ENCODE measurements around the gene KAT6B. TPM values are rescaled to one million over a fixed set of nuclear protein-coding genes. Genes with fewer than 3 reads are reported as not detected.

KAT6B gene
- total RNA-seq, 1 experiment from 2014 or later: 21.8 TPM

GRCh38 chr10:75032119-75032518 is 205.7 kb downstream of the KAT6B start:
- POLR2A ChIA-PET (ENCODE audit: low non-redundant PET): no interaction called here
- no peaks in the 10 kb centered on the region for H3K27me3 ChIP-seq (replicated peaks; ENCODE audit: insufficient read depth, low read depth, low read length, poor library complexity)
- DNase-seq (ENCODE audit: low spot score): no peak
- BruUV-seq (replicated peaks): no TSS peak
- no peaks in the 10 kb centered on the region for H3K36me3 ChIP-seq (ENCODE audit: insufficient read depth, low read length, poor library complexity, severe bottlenecking)
- H3K27ac ChIP-seq (ENCODE audit: low read depth, low read length, poor library complexity, severe bottlenecking): no peak overlapping the region
- no peaks in the 10 kb centered on the region for H3K4me1 ChIP-seq (ENCODE audit: insufficient read depth, low read length, poor library complexity, severe bottlenecking)
- H3K4me3 ChIP-seq (ENCODE audit: low read depth, low read length, poor library complexity, severe bottlenecking): no peak overlapping the region
- intact Hi-C loops (cut with micrococcal nuclease; ENCODE audit: unreplicated experiment): no loop called here
- CTCF ChIA-PET: no interaction called here
- no peaks in the 10 kb centered on the region for H3K9me3 ChIP-seq (ENCODE audit: low read depth, low read length, poor library complexity, severe bottlenecking)
- TF ChIP-seq CTCF (conservative IDR thresholded peaks at IDR 0.05; ENCODE audit: low read depth, low read length) (no peak), EZH2 (IDR thresholded peaks at IDR 0.05; ENCODE audit: borderline replicate concordance, low read depth, low read length, poor library complexity, severe bottlenecking) (no peak)

GRCh38 chr10:75032813-75033212 is 206.4 kb downstream of the KAT6B start:
- ChIA-PET CTCF (no interaction called here), POLR2A (ENCODE audit: low non-redundant PET) (no interaction called here)
- no peaks in the 10 kb centered on the region for H3K27me3 ChIP-seq (replicated peaks; ENCODE audit: insufficient read depth, low read depth, low read length, poor library complexity)
- no TSS peak for BruUV-seq (replicated peaks)
- intact Hi-C loops (cut with micrococcal nuclease; ENCODE audit: unreplicated experiment): no loop called here
- no peak for TF ChIP-seq CTCF (conservative IDR thresholded peaks at IDR 0.05; ENCODE audit: low read depth, low read length)
- no peak for TF ChIP-seq EZH2 (IDR thresholded peaks at IDR 0.05; ENCODE audit: borderline replicate concordance, low read depth, low read length, poor library complexity, severe bottlenecking)
- H3K9me3 ChIP-seq (ENCODE audit: low read depth, low read length, poor library complexity, severe bottlenecking): no peaks in the 10 kb centered on the region
- H3K4me1 ChIP-seq (ENCODE audit: insufficient read depth, low read length, poor library complexity, severe bottlenecking): no peaks in the 10 kb centered on the region
- no peak overlapping the region for H3K27ac ChIP-seq (ENCODE audit: low read depth, low read length, poor library complexity, severe bottlenecking)
- H3K4me3 ChIP-seq (ENCODE audit: low read depth, low read length, poor library complexity, severe bottlenecking): no peak overlapping the region
- no peaks in the 10 kb centered on the region for H3K36me3 ChIP-seq (ENCODE audit: insufficient read depth, low read length, poor library complexity, severe bottlenecking)
- no peak for DNase-seq (ENCODE audit: low spot score)

- H3K9me3 ChIP-seq (ENCODE audit: low read depth, low read length, poor library complexity, severe bottlenecking): no peaks in the 10 kb centered on the region
- no peak for DNase-seq (ENCODE audit: low spot score)
- intact Hi-C loops (cut with micrococcal nuclease; ENCODE audit: unreplicated experiment): no loop called here
- no peaks in the 10 kb centered on the region for H3K4me1 ChIP-seq (ENCODE audit: insufficient read depth, low read length, poor library complexity, severe bottlenecking)
- BruUV-seq (replicated peaks): no TSS peak
- ChIA-PET POLR2A (ENCODE audit: low non-redundant PET) (interaction anchor here (0.6 kb wide), 1 partner anchor 1097 kb away, joined by 3 read pairs; no protein-coding TSS in a partner anchor), CTCF (no interaction called here)
- no peak overlapping the region for H3K4me3 ChIP-seq (ENCODE audit: low read depth, low read length, poor library complexity, severe bottlenecking)
- no peaks in the 10 kb centered on the region for H3K27me3 ChIP-seq (replicated peaks; ENCODE audit: insufficient read depth, low read depth, low read length, poor library complexity)
- TF ChIP-seq EZH2 (IDR thresholded peaks at IDR 0.05; ENCODE audit: borderline replicate concordance, low read depth, low read length, poor library complexity, severe bottlenecking): no peak
- no peak for TF ChIP-seq CTCF (conservative IDR thresholded peaks at IDR 0.05; ENCODE audit: low read depth, low read length)
- no peaks in the 10 kb centered on the region for H3K36me3 ChIP-seq (ENCODE audit: insufficient read depth, low read length, poor library complexity, severe bottlenecking)
- no peak overlapping the region for H3K27ac ChIP-seq (ENCODE audit: low read depth, low read length, poor library complexity, severe bottlenecking)
Measured at GRCh38 chr10:75033399-75034130, 207.2 kb downstream of the KAT6B start.

Measured in A673 (cell line).